ENCODE results near the gene MEGF6.

Gene MEGF6

DNA sequence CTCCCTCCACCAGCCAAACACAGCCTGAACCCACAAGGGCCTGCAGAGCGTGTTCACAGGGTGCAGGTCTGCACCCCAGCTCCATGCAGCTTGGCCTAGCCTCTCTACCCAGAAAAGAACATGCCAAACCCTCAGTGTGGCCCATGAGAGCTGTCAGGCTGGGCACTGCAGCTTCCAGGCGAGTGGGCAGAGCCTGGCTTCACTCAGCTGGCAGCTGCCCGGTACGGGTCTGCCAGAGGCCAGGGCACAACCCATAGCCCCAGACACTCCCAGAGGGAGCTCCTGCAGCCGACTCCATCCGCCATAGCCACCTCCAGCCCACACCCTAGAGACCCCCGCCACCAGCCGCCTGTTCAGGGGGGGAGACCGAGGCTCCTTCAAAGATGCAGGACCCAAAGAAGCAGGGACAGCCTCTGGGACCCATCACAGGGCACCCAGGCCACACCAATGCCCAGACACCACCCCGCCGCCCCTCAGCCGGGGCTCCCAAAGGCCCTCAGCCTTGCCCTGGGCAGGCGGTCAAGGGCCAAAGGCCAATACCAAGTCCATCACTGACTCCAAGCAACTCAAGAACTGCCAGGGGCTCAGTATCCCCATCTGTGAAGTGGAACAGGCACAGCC, 42.4 kb downstream of the MEGF6 start:
- no peak for DNase-seq

- no peak for DNase-seq
Observed at GRCh38 chr1:3566951-3567804, 44.1 kb downstream of the MEGF6 start.

DNA sequence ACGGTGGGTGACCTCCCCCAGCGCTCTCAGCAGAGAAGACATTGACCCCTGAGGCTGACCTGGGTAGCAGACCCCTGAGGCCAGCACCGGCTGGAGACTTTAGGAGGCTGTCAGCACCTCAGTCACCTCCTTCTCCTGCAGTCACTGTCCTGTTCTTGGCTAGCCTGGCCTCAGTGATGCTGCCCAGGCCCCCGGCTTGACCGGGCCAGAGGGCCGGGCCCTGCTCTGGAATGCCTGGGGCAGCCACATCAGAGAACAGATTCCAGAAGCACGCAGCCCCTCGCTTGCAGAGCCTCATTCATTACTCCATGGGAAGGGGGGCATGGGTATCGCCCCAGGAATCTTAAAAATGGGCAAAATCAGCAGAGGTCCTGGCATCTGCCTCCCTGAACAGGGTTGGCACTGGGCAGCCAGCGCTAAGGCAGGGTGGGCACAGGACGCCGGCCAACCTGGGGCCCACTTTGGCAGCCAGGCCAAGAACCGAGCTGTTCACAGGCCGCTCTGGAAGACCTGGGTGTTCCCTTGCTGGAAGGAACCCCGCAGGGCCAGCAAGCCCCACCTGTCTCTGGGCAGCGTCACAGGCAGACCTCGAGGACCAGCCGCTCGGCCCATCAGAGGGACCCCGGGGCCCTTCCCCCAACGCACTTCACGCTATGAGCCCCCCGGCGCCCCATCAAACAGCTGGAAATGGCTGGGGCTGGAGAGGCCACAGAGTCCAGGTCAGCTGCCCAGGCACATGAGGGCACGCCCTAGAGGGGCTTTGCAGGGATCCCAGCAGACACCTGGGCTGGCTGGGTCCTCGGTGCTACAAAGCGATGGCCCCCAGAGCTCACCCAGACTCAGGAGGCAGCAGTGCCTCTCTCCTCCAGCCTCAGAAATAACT, 45.1 kb downstream of the MEGF6 start:
- DNase-seq, result no peak

- no peak for DNase-seq
Observed at GRCh38 chr1:3564921-3565831, 46.1 kb downstream of the MEGF6 start.

DNA sequence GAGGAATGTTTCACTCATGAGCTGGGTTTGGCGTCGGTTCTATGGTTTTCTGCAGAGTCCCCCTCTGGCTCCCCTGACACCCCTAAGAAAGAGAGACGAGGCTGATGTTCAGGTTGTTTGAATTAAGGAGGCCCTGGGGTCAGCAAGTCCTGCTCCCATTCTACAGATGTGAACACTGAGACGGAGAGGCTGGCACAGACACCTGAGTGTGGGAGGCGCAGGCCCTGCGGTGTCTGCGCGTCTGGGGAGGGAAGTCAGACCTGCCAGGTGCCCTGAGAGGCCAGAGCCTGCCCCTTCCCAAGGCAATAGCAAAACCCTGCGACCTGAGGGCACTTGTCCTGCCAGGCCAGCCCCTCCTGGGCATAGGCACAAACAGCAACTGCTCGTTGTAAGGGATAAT, 47.7 kb downstream of the MEGF6 start:
- no peak for DNase-seq

DNA sequence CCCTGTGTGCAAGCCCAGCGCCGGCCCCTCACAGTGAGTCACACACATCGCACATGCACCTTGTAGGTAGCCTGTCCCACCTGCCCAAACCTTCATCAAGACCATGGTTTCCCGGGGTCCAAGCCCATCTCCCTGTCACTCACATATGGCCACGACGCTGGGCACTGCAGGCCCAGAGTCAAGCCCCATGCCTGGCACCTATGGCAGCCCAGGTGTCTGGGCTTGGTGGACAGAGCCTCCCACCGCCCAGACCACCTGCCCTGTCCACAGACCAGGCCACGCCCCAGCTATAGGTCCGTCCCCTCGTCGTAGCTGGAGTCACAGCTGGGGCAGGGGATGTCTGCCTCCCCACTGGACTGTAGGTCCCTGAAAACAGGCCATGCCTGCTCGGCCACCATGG, 48.2 kb downstream of the MEGF6 start:
- no peak for DNase-seq

DNA sequence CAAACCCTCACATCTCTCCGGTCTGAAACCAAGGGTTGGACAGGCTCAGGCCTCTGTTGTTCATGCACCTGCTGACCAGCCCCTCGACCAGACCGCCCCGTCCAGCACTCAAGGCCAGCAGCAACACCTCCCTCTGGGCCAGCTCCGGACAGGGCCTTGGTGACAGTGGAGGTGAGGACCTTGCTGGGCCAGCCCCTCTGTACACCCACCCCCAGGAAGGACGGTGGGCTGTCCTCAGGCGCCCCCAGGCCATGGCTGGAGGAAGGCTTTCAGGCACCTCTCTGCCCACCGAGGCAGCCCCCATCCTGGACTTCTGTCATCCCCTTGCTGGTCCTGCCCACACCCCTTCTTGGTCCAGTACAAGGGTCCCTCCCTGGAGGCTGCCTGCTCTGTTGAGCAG, 48.6 kb downstream of the MEGF6 start:
- DNase-seq, result no peak

GRCh38 chr1:3561702-3562101, 49.6 kb downstream of the MEGF6 start:
- DNase-seq, result no peak

DNA sequence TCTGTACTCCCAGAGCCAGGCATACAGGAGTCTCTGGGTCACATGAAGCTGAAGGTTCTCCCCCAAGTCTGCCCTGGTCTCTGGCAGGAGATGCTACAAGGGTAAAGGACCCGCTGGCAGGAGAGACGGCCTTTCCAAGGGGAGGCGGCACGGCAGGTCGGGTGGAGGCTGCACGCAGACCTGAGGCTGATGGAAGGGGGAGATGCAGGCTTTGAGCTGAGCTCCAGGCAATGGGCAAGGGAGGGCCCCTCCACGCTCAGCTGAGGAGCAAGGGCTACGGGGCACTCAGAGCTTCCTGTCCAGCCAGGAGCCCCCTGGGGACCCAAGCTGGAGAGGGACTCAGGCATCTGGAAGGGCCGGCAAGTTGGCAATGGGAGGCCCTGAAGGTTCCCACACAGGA, 50.3 kb downstream of the MEGF6 start:
- no peak for DNase-seq

DNA sequence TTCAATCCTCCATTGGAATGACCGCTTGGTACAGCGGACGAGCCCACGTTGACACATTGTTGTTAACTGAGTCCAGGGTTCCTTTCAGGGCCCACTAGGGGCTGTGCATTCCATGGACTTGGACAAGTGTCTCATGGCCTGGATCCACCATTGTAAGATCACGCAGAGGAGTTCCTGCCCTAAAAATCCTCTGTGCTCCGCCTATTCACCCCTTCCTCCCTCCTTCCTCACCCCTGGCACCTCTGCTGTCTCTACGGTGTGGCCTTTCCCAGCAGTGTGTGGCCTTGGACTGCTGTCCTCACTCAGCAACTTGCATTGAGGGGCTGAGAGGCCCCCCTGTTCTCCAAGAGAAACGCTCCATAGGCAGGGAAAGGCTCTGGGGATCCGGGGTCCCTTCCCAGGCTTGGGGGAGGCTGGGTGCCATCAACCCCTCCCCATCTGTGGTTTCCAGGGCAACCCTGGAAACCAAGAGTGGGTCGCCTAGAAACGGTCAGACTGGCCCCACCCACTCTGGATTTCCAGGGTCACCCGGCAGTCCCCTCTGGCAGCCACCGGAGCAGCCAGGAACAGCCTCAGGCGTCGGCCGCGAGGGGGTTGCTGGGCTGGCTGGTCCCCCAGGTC, 50.9 kb downstream of the MEGF6 start:
- no peak for DNase-seq

DNA sequence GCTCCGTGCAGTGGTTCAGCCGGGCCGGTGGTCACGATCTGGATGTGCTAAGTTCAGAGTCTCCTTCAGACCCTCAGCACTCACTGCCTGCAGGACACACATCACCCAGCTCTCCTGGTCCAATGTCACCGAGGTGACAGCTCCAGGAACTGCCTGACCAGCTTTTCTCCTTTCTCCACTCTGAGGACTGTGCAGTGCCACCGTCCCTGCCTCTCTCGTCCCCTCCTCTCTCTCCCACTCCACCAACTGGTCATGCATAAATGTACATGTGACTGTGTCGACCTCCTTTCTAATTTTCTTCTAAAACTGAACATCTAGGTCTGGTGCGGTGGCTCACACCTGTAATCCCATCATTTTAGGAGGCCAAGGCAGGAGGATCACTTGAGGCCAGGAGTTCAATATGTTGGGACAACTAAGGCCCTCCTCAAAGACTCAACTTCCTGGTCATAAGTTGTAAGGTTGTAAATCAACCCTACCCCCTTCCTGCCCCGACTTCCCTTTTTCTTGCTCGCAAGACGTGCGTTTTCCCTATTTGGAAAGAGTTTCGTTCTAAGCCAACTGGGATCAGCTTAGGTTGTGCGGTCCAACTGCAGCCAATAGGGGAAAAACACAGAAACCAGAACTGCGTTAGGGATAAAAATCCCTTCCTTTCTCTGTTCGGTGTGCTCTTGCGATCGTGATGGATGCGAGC, 53.1 kb downstream of the MEGF6 start:
- DNase-seq, result no peak

- no peak for DNase-seq
Observed at GRCh38 chr1:3557366-3557765, 53.9 kb downstream of the MEGF6 start.

- no peak for DNase-seq
Observed at GRCh38 chr1:3556336-3556735, 55.0 kb downstream of the MEGF6 start.

DNA sequence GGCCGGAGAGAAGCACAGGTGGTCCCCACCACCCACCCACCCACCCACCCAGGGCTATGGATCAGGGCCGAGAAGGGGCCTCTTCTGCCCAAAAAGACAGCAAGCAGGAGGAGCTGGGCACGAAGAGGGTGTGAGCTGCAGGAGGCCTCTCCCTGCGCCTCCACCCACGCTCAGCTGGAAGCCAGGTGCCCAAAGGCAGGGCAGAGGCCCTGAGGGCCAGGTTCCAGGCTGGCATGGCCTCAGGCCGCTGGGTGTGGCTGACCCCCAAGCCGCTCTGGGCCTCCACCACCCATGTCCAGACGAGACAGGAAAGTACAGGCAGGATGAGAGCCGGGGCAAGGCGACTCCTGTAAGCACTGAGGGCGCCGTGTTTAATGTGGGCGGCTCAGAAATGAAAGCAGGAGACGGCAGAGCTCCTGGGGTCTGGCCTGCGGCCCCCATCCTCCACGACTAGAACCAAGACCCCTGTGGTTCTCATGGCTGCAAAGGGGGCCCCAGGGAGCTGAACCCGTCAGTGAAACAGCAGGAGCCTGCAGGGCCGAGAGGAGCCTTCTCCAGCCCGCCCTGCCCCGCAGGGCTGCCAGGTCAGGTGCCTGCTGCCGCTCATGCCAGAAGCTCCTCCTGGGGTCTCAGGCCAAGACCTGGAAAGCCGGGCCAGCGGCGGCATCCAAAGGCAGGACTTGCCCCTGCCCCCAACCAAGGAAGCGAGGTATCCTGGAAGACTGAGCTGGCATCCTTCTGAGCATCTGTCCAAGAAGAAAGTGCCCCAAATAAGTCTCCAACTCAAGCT, 56.0 kb downstream of the MEGF6 start:
- no peak for DNase-seq

- no peak for DNase-seq
Observed at GRCh38 chr1:3553940-3554223, 57.4 kb downstream of the MEGF6 start.

- DNase-seq, result no peak
Observed at GRCh38 chr1:3553166-3553939, 58.0 kb downstream of the MEGF6 start.

DNA sequence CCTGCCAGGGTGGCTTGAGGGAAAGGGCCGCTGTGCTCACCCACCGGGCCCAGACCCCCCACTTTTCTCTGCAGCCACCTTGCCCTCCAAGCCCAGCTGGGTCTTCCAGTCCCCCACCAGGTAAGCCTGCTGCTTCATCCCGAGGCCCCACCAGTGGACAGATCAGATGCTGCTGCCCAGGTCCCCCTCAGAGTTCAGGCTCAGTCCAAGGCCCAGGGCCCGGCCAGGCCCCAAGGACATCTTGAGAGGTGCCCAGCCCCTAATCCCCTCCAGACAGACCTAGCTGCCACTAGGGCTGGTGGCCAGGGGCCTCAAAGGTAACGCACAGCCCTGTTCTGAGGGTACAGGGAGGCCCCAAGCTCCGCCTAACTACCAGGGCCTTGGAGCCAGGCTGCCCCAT, 58.6 kb downstream of the MEGF6 start:
- no peak for DNase-seq

GRCh38 chr1:3552176-3552575, 59.1 kb downstream of the MEGF6 start:
- no peak for DNase-seq

GRCh38 chr1:3551711-3552110, 59.6 kb downstream of the MEGF6 start:
- no peak for DNase-seq

GRCh38 chr1:3551290-3551678, 60.0 kb downstream of the MEGF6 start:
- no peak for DNase-seq
